Activated CD8-positive, alpha-beta memory T cell treated with anti-CD3 and anti-CD28 coated beads for 1 hour (primary cell): ENCODE results near the gene PSMF1.

ENCODE experiments used
- DNase-seq, 2 donors: peaks; one replicate each; pipeline ENCODE4 v3.0.0-alpha.2; 2020; ENCODE audit warnings: low read depth in 1 of 2; ENCODE audit errors: extremely low read depth in 1 of 2

Gene PSMF1

GRCh38 chr20:1187605-1188171 lies 69.3 kb downstream of the PSMF1 start:
- no peak for DNase-seq

DNA sequence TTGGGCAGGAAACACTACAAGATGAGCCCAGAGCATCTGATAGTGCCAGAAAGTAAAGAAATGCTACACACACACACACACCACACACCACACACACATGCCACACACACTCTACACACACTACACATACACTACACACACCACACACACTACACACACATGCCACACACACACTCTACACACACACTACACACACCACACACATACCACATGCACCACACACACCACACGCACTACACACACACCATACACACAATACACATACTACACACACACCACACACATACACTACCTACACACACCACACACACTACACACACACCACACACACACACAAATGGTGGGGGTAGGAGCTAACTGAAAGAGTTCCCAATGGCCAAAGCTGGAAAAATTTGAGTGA lies 69.9 kb downstream of the PSMF1 start:
- no peak for DNase-seq

DNA sequence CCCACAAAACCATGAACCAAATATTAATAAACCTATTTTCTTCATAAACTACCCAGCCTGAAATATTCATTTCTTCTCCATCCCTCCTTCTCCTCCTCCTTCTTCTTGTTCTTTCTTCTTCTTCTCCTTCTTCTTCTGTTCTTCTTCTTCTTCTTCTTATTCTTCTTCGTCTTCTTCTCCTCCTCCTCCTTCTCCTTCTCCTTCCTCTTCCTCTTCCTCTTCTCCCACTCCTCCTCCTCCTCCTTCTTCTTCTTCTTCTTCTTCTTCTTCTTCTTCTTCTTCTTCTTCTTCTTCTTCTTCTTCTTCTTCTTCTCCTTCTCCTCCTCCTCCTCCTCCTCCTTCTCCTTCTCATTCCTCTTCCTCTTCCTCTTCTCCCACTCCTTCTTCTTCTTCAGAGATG lies 71.4 kb downstream of the PSMF1 start:
- no peak for DNase-seq

DNA sequence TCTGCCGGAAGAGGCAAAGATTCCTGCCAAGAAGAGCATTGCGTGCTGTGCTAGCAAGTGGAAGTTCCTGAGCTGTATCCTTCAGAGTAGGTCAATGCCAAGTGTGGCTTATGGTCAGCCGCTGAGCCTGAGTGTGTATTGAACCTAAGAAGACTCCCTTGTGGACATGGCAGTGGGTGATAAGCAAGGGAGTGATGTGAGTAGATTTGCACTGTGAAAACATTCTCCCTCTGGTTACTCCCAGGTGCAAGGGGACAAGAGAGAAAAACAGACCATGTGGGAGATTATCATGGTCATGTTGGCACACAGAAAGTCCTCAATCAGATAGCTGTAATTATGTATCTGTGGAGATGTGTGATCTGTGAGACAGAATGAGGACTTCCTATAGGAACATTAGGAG lies 72.4 kb downstream of the PSMF1 start:
- DNase-seq: no peak

GRCh38 chr20:1191299-1191698 lies 72.9 kb downstream of the PSMF1 start:
- no peak for DNase-seq

GRCh38 chr20:1195226-1195625 lies 76.8 kb downstream of the PSMF1 start:
- DNase-seq: no peak

GRCh38 chr20:1196634-1197033 lies 78.2 kb downstream of the PSMF1 start:
- no peak for DNase-seq

- no peak for DNase-seq
Observed at GRCh38 chr20:1197801-1198200, 79.4 kb downstream of the PSMF1 start.

GRCh38 chr20:1198751-1199150 lies 80.3 kb downstream of the PSMF1 start:
- DNase-seq: no peak

GRCh38 chr20:1199212-1199873 lies 80.9 kb downstream of the PSMF1 start:
- no peak for DNase-seq

GRCh38 chr20:1199964-1200363 lies 81.6 kb downstream of the PSMF1 start:
- DNase-seq: no peak

DNA sequence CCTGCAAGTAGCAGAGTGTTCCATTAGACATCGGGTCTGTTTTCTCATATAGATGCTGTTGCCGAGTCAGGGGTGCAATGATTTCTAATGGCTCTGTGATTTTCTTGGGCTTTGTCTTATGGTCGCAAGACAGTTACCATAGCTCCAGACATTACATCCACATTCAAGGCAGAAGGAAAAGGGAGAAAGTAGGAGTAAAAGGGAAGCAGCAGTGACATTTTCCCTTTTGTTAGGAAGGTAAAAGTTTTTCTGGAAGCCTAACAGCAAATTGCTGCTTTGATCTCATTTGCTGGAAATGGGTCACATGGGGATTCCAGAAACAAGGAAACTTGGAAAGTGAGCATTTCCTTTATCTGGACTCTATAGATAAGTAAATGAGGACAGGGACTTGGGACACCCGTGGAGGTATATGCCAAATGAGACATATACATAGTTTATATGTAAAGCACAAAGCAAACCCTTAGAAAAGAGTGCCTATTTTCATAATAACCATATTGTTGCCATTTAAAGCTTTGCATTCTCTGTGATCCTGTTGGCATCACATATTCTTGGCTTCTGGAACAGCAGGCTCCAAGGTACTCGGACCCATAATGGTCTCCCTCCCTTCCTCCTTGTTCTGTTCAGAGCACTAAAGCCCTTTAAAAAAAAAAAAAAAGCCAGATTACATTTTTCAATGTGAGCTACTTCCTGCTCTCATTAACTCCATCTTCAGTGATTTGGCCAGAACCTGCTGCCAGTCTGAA lies 84.5 kb downstream of the PSMF1 start, which contains the start of gene C20orf202:
Gene C20orf202, plus strand, starts transcription at position 693 of the 743 bp plus-strand sequence. CDS start 132 bp downstream, outside the sequence.
- DNase-seq: no peak

DNA sequence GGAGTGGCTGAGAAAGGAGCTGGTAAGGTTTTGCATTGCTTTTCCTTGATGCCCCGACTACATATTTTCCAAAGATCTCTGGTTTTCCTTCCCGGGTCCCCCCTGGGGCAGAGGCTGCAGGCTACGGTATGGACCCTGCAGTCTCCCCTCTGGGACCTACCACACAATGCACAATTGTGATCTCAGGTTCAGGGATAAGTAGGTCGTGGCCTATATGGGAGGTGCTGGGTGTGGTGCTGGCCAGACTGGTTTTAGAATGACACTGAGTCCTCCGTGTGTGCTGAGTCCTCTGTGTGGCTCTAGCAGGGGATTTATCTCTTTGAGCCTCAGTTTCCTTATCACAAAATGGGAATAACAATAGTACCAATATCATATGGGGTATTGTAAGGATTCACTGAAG lies 85.2 kb downstream of the PSMF1 start:
- DNase-seq: no peak

DNA sequence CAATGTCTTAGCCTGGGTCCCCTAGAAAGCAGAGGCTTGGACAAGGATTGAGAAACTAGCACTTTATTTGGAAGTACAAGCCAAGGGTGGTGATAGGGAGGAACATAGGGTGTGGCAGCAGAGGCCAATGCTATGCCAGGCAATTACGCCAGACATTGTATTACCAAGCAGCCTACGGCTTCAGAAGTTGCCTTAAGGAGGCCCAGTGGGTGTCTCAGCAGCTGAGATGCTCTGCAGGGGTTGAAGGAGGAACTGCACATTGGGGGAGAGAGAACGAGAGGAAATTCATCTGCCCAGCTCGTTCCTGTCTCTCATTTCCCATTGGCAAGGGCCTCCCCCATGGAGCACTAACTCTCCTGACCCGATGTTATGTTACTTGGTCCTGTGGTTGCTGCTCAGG lies 85.7 kb downstream of the PSMF1 start:
- DNase-seq: no peak

GRCh38 chr20:1204576-1204975 lies 86.2 kb downstream of the PSMF1 start:
- DNase-seq: no peak

DNA sequence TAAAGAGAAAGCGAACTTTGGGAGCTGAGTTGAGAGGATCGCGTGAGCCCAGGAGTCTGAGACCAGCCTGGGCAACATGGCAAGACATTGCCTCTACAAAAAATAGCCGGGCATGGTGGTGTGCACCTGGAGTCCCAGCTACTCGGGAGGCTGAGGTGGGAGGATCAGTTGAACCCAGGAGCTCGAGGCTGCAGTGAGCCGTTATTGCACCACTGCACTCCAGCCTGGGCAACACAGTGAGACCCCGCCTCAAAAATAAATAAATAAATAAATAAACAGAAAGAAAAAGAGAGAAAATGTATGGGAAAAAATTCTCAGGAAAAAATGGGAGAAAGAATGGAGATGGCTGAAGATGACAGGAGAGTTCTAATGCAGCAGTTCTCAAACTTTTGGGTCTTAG lies 87.4 kb downstream of the PSMF1 start:
- no peak for DNase-seq

DNA sequence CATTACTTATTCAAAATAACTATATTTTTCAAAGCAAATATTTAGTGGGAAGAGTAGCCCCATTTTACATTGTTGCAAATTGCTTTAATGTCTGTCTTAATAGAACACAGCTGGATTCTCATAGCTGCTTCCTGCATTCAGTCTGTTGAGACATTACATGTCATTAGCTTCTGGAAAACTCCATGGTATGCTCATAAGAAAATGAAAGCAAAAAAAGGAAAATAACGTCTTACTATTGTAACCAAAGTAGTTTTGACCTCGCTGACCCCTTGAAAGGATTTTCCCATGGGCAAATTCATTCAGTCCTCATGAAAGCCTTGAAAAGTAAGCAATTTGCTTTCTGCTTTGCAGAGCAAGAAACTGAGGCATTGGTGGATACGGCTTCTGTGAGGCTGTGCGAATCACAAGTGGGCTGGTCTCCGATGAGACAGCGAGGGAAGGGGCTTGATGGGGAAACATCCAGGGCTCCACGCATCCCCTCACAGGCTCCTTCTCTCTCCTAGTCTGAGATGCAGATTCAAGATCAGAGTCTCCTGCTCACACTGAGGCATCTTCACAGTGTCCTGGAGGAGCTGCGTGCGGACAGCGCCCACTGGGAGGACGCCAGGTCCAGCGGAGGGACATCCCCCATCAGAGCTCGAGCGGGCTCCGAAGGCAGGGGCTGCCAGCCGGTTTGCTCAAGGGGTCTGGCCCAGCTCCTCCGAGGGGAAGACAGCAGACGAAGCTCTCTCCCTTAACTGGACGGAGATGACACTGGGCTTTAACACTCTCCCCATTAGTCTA lies 88.2 kb downstream of the PSMF1 start:
- no peak for DNase-seq

- DNase-seq: no peak
Observed at GRCh38 chr20:1207293-1207878, 89.0 kb downstream of the PSMF1 start.

DNA sequence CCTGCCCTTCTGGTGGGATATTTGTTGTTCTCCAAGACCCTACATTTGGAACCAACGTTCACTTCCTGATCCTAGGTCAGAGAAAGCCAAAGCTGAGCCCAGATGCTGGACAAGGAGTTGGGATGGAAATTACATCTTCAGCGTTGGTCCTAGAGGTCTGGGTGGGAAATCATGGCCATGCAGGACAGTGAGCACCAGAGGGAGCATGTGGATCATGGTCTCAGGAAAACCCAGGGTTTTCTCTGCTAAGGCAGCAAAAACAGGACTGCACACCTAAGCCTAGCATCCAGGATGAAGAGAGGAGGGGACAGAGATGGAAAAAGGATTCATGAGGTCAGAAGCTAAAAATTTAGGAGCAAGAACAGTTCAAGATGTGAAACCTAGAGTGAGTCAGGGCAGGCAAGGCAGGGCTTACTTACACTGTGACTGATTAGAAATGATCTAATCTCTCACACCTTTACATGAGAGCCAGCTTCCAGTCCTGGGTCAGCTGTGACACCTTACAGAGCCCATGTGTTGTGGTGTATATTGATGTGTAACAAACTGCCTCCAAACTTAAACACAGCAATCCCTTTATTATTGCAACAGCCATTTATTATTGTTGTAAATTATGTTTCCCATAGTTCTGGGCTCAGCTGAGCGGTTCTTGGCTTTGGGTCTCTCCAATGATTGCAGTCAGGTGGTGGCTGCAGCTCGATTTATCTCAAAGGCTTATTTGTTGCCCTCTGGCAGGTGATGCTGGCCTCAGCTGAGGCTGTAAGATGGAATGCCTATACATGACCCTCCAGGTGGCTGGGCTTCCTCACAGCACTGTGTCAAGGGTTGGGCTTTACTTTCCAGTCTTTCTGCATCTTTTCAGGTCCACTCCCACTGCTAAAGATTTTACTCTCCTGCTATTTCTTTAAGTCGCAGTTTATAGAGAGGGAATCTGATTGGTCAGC lies 91.3 kb downstream of the PSMF1 start:
- DNase-seq: no peak

DNA sequence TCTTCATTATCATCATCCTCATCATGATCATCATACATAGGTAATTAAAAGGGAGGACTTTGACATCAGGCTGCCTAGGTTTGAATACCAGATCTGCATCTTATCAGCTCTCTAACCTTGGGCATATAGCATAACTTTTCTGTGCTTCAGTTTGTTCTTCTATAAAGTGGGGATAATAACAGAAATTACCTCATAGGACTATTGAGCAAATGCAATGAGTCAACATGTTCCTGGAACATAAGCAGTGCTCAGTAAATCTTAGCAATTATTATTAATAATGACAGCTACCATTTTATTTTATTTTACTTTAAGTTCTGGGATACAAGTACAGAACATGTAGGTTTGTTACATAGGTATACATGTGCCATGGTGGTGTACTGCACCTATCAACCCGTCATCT lies 92.1 kb downstream of the PSMF1 start:
- no peak for DNase-seq
